ENCODE results near the gene SNX5.

The SNX5 gene

GRCh38 chr20:17958373-17959256, 10.0 kb downstream of the SNX5 start:
- Histone ChIP-seq H3K4me3 (ENCODE audit: extremely low read depth, insufficient read depth, low read length, poor library complexity, severe bottlenecking) (no peak overlapping the region), H3K9me3 (ENCODE audit: control insufficient read depth, low read length) (no peaks in the 10 kb centered on the region), H3K4me1 (ENCODE audit: control insufficient read depth, insufficient read depth, low read length, poor library complexity, severe bottlenecking) (peaks cover 13% of the 10 kb centered on the region), H3K27ac (ENCODE audit: low read depth, low read length, severe bottlenecking) (peak overlapping the region; percentile 33), H3K36me3 (ENCODE audit: control insufficient read depth, insufficient read depth, low read length) (peaks cover 74% of the 10 kb centered on the region)
- 75 to 84% methylated on average over 4 to 5 of the region's 5 CpGs for WGBS, 2 experiments (ENCODE audit: insufficient coverage in 2 of 2)

DNA sequence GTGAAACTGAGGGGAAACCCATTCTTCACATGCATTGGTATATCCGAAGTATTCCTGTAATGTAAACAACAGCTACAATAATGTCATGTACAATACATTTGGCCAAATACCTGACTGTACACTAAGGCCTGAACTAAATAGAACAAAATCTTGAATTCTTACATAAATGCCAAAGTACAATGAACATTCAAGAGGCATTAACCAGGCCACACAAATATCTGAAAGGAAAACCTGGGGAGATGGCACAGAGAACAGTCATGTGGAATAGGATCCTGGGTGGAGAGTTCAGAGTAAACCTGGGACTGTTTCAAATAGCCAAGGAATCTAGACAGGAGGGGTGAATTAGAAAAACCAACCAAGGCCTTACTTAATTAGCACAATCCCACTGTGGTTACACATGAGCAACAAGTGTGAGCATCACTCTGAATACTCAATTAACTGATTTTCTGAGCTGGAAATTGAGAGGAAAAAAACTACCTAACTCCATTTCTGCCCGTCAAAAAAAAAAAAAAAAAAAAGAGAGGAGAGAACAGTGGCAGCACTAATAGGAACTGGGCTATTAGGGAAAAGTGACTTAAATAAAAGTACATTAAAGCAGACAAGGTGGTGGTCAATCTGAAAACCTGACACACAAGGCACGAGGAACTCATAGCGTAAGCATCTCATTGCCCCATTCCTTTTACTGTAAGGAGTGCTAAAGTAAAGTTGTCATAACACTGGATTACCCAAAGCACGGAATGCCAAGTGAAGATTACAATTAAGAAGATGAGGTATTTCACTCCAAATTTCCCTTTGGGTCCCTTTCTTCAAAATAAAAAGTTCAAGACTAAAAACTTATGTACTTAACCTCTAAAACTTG, 10.9 kb downstream of the SNX5 start:
- peaks cover 75% of the 10 kb centered on the region for H3K36me3 ChIP-seq (ENCODE audit: control insufficient read depth, insufficient read depth, low read length)
- H3K4me1 ChIP-seq (ENCODE audit: control insufficient read depth, insufficient read depth, low read length, poor library complexity, severe bottlenecking), result peaks cover 4% of the 10 kb centered on the region
- no peak overlapping the region for H3K4me3 ChIP-seq (ENCODE audit: extremely low read depth, insufficient read depth, low read length, poor library complexity, severe bottlenecking)
- 100% methylated on average over 2 to 3 of the region's 5 CpGs for WGBS, 2 experiments (ENCODE audit: insufficient coverage in 2 of 2)
- no peaks in the 10 kb centered on the region for H3K9me3 ChIP-seq (ENCODE audit: control insufficient read depth, low read length)
- H3K27ac ChIP-seq (ENCODE audit: low read depth, low read length, severe bottlenecking), result peak overlapping the region; percentile 2

DNA sequence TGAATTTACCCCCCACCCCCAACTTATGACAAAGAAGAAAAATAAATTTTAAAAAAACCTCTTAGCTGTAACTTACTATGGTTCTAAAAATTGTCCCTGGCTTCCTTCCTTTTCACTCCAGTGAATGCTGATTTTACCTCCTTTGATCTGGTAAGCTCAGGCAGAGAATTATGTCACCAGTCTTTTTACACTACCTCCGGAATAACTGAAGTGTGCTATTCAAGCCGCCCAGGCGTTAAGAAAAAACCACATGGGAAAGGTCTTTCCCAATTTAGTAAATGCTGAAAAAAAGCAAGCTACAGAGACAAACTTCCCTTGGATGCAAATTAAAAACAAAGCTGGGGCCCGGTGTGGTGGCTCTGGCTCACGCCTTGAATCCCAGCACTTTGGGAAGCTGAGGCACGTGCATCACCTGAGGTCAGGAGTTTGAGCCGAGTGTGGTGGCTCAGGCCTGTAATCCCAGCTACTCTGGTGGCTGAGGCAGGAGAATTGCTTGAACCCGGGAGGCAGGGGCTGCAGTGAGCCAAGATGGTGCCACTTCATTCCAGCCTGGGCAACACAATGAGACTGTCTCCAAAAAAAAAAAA, 12.4 kb downstream of the SNX5 start:
- H3K9me3 ChIP-seq (ENCODE audit: control insufficient read depth, low read length), result no peaks in the 10 kb centered on the region
- 87 to 94% methylated on average over 6 to 7 of the region's 8 CpGs for WGBS, 2 experiments (ENCODE audit: insufficient coverage in 2 of 2)
- H3K4me3 ChIP-seq (ENCODE audit: extremely low read depth, insufficient read depth, low read length, poor library complexity, severe bottlenecking), result no peak overlapping the region
- peaks cover 4% of the 10 kb centered on the region for H3K4me1 ChIP-seq (ENCODE audit: control insufficient read depth, insufficient read depth, low read length, poor library complexity, severe bottlenecking)
- H3K27ac ChIP-seq (ENCODE audit: low read depth, low read length, severe bottlenecking), result no peak overlapping the region
- peaks cover 81% of the 10 kb centered on the region for H3K36me3 ChIP-seq (ENCODE audit: control insufficient read depth, insufficient read depth, low read length)

DNA sequence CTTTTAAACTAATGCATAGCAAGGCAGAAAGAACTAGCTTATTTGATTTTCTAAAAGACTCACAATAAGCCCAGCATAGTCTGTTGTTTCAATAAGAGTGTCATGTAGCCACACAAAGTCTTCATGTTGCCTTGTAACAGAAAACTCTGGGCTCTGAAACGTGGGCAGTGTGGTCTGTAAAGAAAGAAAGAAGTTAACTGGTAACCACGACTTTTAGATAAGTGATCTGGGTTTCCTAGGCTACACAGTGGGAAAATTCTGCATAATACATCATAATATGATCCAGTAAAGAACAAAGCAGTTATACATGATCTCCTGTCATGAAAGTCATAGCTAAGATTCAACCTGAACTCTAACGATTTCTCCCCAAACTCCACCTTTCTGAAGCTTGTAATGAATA, 13.3 kb downstream of the SNX5 start:
- Histone ChIP-seq H3K9me3 (ENCODE audit: control insufficient read depth, low read length) (no peaks in the 10 kb centered on the region), H3K4me3 (ENCODE audit: extremely low read depth, insufficient read depth, low read length, poor library complexity, severe bottlenecking) (no peak overlapping the region), H3K4me1 (ENCODE audit: control insufficient read depth, insufficient read depth, low read length, poor library complexity, severe bottlenecking) (no peaks in the 10 kb centered on the region), H3K27ac (ENCODE audit: low read depth, low read length, severe bottlenecking) (no peak overlapping the region), H3K36me3 (ENCODE audit: control insufficient read depth, insufficient read depth, low read length) (peaks cover 87% of the 10 kb centered on the region)
- 80% methylated on average over 1 of the region's 3 CpGs; no CpG with 5 or more reads in 1 of the 2 experiments for WGBS, 2 experiments (ENCODE audit: insufficient coverage in 2 of 2)

DNA sequence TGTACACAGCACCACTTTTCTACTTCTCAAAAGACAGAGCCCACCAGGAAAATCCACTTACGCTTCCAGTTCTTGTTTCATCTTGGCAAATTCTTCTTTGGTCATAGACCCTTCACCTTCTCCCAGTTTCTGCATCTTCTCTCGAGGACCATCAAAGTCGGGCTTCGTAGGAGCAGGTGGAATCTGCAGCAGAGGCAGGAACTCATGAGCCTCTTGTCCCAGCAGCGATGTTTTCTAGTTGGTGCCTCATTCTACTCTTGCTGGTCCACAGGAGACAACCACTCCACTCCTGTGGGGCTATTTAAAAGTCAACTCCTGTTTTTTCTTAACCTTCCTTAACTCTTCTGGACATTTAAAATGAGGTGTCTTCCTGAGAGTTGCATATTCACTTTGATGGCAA, 14.7 kb downstream of the SNX5 start:
- 93 to 98% methylated on average over 5 of the region's 5 CpGs for WGBS, 2 experiments (ENCODE audit: insufficient coverage in 2 of 2)
- Histone ChIP-seq H3K4me3 (ENCODE audit: extremely low read depth, insufficient read depth, low read length, poor library complexity, severe bottlenecking) (no peak overlapping the region), H3K36me3 (ENCODE audit: control insufficient read depth, insufficient read depth, low read length) (peaks cover 98% of the 10 kb centered on the region), H3K9me3 (ENCODE audit: control insufficient read depth, low read length) (no peaks in the 10 kb centered on the region), H3K4me1 (ENCODE audit: control insufficient read depth, insufficient read depth, low read length, poor library complexity, severe bottlenecking) (no peaks in the 10 kb centered on the region), H3K27ac (ENCODE audit: low read depth, low read length, severe bottlenecking) (no peak overlapping the region)

DNA sequence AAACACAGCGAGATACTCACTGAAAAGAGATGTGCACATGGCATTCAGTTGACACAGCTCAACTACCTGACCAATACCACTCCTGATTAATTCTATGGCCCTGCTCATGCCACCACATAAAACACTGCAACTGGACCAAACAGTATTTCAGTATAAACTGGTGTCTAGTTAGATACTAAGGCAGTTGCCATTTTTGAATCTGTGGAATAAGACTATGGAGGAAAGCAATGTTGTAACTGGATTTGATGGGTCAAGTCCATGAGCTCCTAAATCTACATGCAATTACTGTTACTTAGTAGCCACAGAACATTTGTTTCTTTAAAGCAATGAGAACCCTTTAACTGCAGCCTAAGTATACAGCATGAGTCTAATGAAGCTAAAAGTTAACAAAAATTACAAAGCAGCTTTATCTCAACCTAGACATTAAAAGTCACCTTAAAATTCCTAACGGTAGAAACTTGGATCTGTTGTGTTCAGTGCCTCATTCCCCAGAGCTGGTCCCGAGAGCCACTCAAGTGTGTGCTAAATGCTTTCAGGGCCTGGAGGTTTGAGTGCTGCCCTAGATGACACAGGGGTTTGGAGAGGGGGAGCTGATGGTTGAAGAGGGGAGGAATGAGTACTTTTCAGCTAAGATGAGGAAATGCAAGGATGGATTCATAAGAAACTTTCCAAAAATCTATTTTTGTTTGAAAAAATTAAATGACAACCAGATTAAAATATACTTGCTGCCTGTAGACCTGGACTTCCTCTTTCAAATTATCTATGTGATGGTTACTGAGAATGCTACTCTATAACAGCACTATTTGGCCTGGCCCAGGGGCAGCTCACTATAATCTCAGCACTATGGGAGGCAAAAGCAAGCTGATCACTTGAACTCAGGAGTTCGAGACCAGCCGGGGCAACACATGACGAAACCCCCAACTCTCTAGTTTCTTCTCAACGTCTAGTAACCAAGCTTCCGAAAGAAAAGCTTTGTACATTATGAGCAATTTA, 15.6 kb downstream of the SNX5 start:
- H3K4me1 ChIP-seq (ENCODE audit: control insufficient read depth, insufficient read depth, low read length, poor library complexity, severe bottlenecking), result no peaks in the 10 kb centered on the region
- H3K4me3 ChIP-seq (ENCODE audit: extremely low read depth, insufficient read depth, low read length, poor library complexity, severe bottlenecking), result no peak overlapping the region
- peaks cover 96% of the 10 kb centered on the region for H3K36me3 ChIP-seq (ENCODE audit: control insufficient read depth, insufficient read depth, low read length)
- H3K27ac ChIP-seq (ENCODE audit: low read depth, low read length, severe bottlenecking), result no peak overlapping the region
- WGBS, 2 experiments (ENCODE audit: insufficient coverage in 2 of 2), result 96 to 97% methylated on average over 4 to 8 of the region's 8 CpGs
- H3K9me3 ChIP-seq (ENCODE audit: control insufficient read depth, low read length), result no peaks in the 10 kb centered on the region

GRCh38 chr20:17951323-17951722, 17.3 kb downstream of the SNX5 start:
- H3K36me3 ChIP-seq (ENCODE audit: control insufficient read depth, insufficient read depth, low read length), result peaks cover 98% of the 10 kb centered on the region
- H3K27ac ChIP-seq (ENCODE audit: low read depth, low read length, severe bottlenecking), result no peak overlapping the region
- WGBS, 2 experiments (ENCODE audit: insufficient coverage in 2 of 2), result 92 to 100% methylated on average over 1 of the region's 2 CpGs
- H3K4me3 ChIP-seq (ENCODE audit: extremely low read depth, insufficient read depth, low read length, poor library complexity, severe bottlenecking), result no peak overlapping the region
- H3K4me1 ChIP-seq (ENCODE audit: control insufficient read depth, insufficient read depth, low read length, poor library complexity, severe bottlenecking), result no peaks in the 10 kb centered on the region
- no peaks in the 10 kb centered on the region for H3K9me3 ChIP-seq (ENCODE audit: control insufficient read depth, low read length)

DNA sequence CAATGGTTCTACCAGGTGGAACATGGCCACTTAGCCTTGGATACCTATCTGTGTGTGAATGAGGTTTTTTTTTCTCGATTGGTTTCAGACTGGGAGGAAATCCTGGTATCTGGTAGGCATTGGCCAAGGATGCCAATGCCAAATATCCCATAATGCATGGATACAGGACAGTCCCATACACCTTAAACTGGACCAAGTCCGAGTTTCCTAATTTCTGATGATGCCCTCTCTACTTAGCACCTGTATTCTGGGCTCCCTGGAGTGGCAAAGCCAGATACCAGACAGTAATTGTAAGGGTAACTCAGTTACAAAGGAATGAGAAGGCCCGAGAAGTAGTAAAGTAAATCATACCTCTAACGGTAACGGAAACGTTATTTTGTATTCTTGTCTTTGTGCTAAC, 17.9 kb downstream of the SNX5 start:
- Histone ChIP-seq H3K27ac (ENCODE audit: low read depth, low read length, severe bottlenecking) (no peak overlapping the region), H3K36me3 (ENCODE audit: control insufficient read depth, insufficient read depth, low read length) (peaks cover 98% of the 10 kb centered on the region), H3K4me1 (ENCODE audit: control insufficient read depth, insufficient read depth, low read length, poor library complexity, severe bottlenecking) (no peaks in the 10 kb centered on the region), H3K9me3 (ENCODE audit: control insufficient read depth, low read length) (no peaks in the 10 kb centered on the region), H3K4me3 (ENCODE audit: extremely low read depth, insufficient read depth, low read length, poor library complexity, severe bottlenecking) (no peak overlapping the region)
- WGBS, 2 experiments (ENCODE audit: insufficient coverage in 2 of 2), result 67 to 98% methylated on average over 3 to 5 of the region's 6 CpGs

DNA sequence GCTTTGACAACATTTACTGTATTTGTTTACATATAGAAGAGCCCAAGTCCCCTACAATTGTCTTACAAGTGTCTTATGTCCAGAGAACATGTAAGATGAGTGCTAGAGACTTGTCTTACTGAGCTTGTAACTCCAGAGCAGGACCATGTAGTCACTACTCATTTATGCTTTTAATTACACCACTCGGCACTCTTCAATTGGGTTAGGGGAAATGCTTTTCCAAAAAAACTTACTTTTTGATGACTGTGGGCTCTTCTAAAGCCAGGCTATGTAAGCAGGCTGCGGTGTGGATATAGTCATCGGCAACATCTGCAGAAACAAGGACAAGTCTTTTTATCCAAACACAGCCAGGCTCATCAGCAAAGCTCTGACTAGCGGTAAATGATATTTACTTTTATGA, 18.7 kb downstream of the SNX5 start:
- Histone ChIP-seq H3K36me3 (ENCODE audit: control insufficient read depth, insufficient read depth, low read length) (peaks cover 98% of the 10 kb centered on the region), H3K4me1 (ENCODE audit: control insufficient read depth, insufficient read depth, low read length, poor library complexity, severe bottlenecking) (no peaks in the 10 kb centered on the region)
- WGBS, 2 experiments (ENCODE audit: insufficient coverage in 2 of 2), result 100% methylated on average over 1 of the region's 4 CpGs

DNA sequence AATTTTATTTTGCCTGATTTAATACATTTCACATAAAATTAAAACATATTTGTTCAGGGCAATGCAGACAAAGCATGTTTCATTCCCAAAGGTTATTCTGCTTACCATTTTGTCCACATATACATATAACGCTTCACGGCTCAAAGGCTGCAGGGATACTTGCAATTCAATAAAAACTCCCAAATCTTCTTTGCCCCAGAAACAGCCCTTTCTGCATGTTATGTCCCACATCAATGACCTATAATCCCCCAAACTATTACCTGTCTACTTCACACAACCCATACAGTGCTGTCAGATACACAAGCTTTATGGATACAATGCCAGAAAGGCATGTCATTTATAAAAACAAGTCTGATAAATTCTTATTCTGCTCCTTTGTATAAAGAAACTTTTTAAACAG, 20.2 kb downstream of the SNX5 start:
- no peak overlapping the region for H3K4me3 ChIP-seq (ENCODE audit: extremely low read depth, insufficient read depth, low read length, poor library complexity, severe bottlenecking)
- peaks cover 97% of the 10 kb centered on the region for H3K36me3 ChIP-seq (ENCODE audit: control insufficient read depth, insufficient read depth, low read length)
- no peaks in the 10 kb centered on the region for H3K9me3 ChIP-seq (ENCODE audit: control insufficient read depth, low read length)
- no peaks in the 10 kb centered on the region for H3K4me1 ChIP-seq (ENCODE audit: control insufficient read depth, insufficient read depth, low read length, poor library complexity, severe bottlenecking)
- 98 to 100% methylated on average over 2 of the region's 2 CpGs for WGBS, 2 experiments (ENCODE audit: insufficient coverage in 2 of 2)
- no peak overlapping the region for H3K27ac ChIP-seq (ENCODE audit: low read depth, low read length, severe bottlenecking)

More for the DNA sequence above, 18.7 kb downstream of the SNX5 start:
- H3K27ac ChIP-seq (ENCODE audit: low read depth, low read length, severe bottlenecking), result no peak overlapping the region
- H3K4me3 ChIP-seq (ENCODE audit: extremely low read depth, insufficient read depth, low read length, poor library complexity, severe bottlenecking), result no peak overlapping the region
- no peaks in the 10 kb centered on the region for H3K9me3 ChIP-seq (ENCODE audit: control insufficient read depth, low read length)
